Gastrocnemius medialis (tissue), 4 donors: ENCODE results near the gene EEF1E1.

Experiments
- POLR2A ChIP-seq, 2 donors: fragments of 450-650 bp; IDR thresholded peaks; one replicate each; pipeline ENCODE4 v1.6.1; 2017; ENCODE audit warnings: antibody characterized with exemption in 2 of 2, mild to moderate bottlenecking in 2 of 2, moderate library complexity in 2 of 2
- TF ChIP-seq, protein P1 (sequence below), 5 experiments: fragments of 450-650 bp in 3 of 5; fragments of 200-600 bp in 2 of 5; sonication (generic) in 2 of 5; IDR thresholded peaks in 4 of 5; conservative IDR thresholded peaks in 1 of 5; 1 replicate in 4 of 5; 2 replicates in 1 of 5; pipeline ENCODE4 v1.5.1; 2016 to 2019; ENCODE audit warnings: antibody characterized with exemption in 5 of 5, mild to moderate bottlenecking in 3 of 5, moderate library complexity in 3 of 5

DNA sequence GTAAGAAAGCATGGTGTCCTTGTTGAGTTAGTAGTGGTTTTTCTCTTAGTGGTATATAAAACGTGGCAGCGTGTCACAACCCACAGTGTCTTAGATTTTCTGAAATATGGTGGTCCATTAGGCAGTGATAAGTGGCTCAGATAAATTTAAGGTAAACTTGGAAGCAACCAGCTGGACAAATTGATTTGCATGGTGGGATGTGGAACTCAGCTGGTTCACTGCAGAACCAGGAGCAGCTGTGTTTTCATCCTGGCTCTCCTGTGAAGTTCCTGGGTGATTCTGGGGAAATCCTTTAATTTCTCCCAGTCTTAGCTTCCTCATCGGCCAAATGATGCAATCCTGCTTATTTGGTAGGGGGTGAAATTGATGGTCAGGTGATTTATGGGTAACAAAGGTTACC lies 32.9 kb upstream of the EEF1E1 start:
- TF ChIP-seq, protein P1, sequence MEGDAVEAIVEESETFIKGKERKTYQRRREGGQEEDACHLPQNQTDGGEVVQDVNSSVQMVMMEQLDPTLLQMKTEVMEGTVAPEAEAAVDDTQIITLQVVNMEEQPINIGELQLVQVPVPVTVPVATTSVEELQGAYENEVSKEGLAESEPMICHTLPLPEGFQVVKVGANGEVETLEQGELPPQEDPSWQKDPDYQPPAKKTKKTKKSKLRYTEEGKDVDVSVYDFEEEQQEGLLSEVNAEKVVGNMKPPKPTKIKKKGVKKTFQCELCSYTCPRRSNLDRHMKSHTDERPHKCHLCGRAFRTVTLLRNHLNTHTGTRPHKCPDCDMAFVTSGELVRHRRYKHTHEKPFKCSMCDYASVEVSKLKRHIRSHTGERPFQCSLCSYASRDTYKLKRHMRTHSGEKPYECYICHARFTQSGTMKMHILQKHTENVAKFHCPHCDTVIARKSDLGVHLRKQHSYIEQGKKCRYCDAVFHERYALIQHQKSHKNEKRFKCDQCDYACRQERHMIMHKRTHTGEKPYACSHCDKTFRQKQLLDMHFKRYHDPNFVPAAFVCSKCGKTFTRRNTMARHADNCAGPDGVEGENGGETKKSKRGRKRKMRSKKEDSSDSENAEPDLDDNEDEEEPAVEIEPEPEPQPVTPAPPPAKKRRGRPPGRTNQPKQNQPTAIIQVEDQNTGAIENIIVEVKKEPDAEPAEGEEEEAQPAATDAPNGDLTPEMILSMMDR (IDR thresholded peaks at IDR 0.05 in 4 of 5, conservative IDR thresholded peaks at IDR 0.05 in 1 of 5): no peak
- TF ChIP-seq POLR2A (IDR thresholded peaks at IDR 0.05): no peak
